HCT116 (cell line): Measurements from ENCODE around the gene AGPAT3. TPM values are rescaled to one million over a fixed set of nuclear protein-coding genes. Genes with fewer than 3 reads are reported as not detected.

Experiments used
- ATAC-seq: fragments of 200-7000 bp; cut with Tn5 transposase; 2 replicates; pipeline ENCODE4 v1.9.1; 2020; ENCODE audit warnings: mild to moderate bottlenecking, moderate library complexity
- BruUV-seq: library from RNA; stranded (reverse); fragments of 400-500 nt; replicated peaks from 2 replicates; lab custom pipeline; 2021; lab: Mats Ljungman, UMichigan
- CTCF ChIA-PET: fragments of 300-600 bp; sonication (Branson Sonifier 250); formaldehyde crosslinking; loops from one replicate; lab custom pipeline; 2021; ENCODE audit warnings: antibody characterized with exemption; lab: Charles Lee
- POLR2A ChIA-PET: fragments of 300-600, 350-600 bp; sonication (Branson Sonifier 250); formaldehyde crosslinking; loops from one replicate; lab custom pipeline; 2021; ENCODE audit warnings: antibody characterized with exemption; lab: Charles Lee
- RAD21 ChIA-PET, 2 experiments: fragments of 300-600 bp; sonication (Branson Sonifier 250); formaldehyde crosslinking; loops; one replicate each; lab custom pipeline; 2023; ENCODE audit warnings: low total read pairs in 2 of 2; ENCODE audit not compliant: uncharacterized antibody in 2 of 2, unreplicated experiment in 2 of 2, low non-redundant PET in 1 of 2; lab: Charles Lee
- DNase-seq: peaks from one replicate; pipeline ENCODE4 v3.0.0-alpha.2; 2010; ENCODE audit warnings: low read depth, low spot score
- H2AFZ ChIP-seq: fragments of 200-600 bp; shearing (Covaris generic), sonication (generic); 2 replicates; pipeline ENCODE4 v1.6.1; 2017; ENCODE audit warnings: low read depth, mixed run types, mixed read lengths, antibody characterized with exemption, low read length; ENCODE audit not compliant: poor library complexity, severe bottlenecking
- H3K27ac ChIP-seq: 2 replicates; pipeline ENCODE4 v1.5.1; 2012; ENCODE audit warnings: low read depth, low read length
- H3K27me3 ChIP-seq: fragments of 200-600 bp; sonication (generic); 2 replicates; pipeline ENCODE4 v1.6.1; 2016; ENCODE audit warnings: mixed run types, low read length, mixed read lengths; ENCODE audit not compliant: insufficient read depth
- H3K36me3 ChIP-seq, 2 experiments: fragments of 200-500 bp in 1 of 2; fragments of 200-600 bp in 1 of 2; sonication (Bioruptor generic) in 1 of 2; sonication (generic) in 1 of 2; 2 replicates each; pipeline versions ENCODE4 v1.5.1 to v1.6.1; 2014 to 2016; ENCODE audit warnings: low read length in 2 of 2, inconsistent platforms in 1 of 2, mixed read lengths in 1 of 2, mixed run types in 1 of 2; ENCODE audit not compliant: insufficient read depth in 2 of 2, control insufficient read depth in 1 of 2
- H3K4me1 ChIP-seq, 2 experiments: fragments of 200-600 bp in 1 of 2; sonication (generic) in 1 of 2; 2 replicates each; pipeline versions ENCODE4 v1.5.1 to v1.6.1; 2012 to 2017; ENCODE audit warnings: low read length in 2 of 2, inconsistent platforms in 1 of 2, mild to moderate bottlenecking in 1 of 2, mixed read lengths in 1 of 2, mixed run types in 1 of 2, moderate library complexity in 1 of 2; ENCODE audit not compliant: insufficient read depth in 2 of 2, control insufficient read depth in 1 of 2
- H3K4me2 ChIP-seq: fragments of 200-600 bp; sonication (generic); 2 replicates; pipeline ENCODE4 v1.6.1; 2017; ENCODE audit warnings: mixed run types, low read length, mixed read lengths
- H3K4me3 ChIP-seq, 2 experiments: fragments of 200-600 bp in 1 of 2; sonication (generic) in 1 of 2; replicated peaks in 1 of 2; 2 replicates each; pipeline ENCODE4 v1.5.1; 2011 to 2016; ENCODE audit warnings: low read length in 2 of 2, control low read depth in 1 of 2, low read depth in 1 of 2, mild to moderate bottlenecking in 1 of 2, mixed read lengths in 1 of 2, mixed run types in 1 of 2
- H3K79me2 ChIP-seq: fragments of 200-600 bp; sonication (generic); 2 replicates; pipeline ENCODE4 v1.6.1; 2017; ENCODE audit warnings: mild to moderate bottlenecking, mixed run types, low read length, moderate library complexity, mixed read lengths; ENCODE audit not compliant: insufficient read depth
- H3K9ac ChIP-seq: fragments of 200-600 bp; sonication (generic); 2 replicates; pipeline ENCODE4 v1.6.1; 2016; ENCODE audit warnings: low read length, mixed read lengths
- H3K9me2 ChIP-seq: fragments of 200-600 bp; sonication (generic), shearing (Covaris generic); 2 replicates; pipeline ENCODE4 v1.6.1; 2017; ENCODE audit warnings: mixed run types, mild to moderate bottlenecking, moderate library complexity; ENCODE audit not compliant: insufficient read depth
- H3K9me3 ChIP-seq, 2 experiments: fragments of 200-500 bp in 1 of 2; fragments of 200-600 bp in 1 of 2; sonication (Bioruptor generic) in 1 of 2; sonication (generic) in 1 of 2; 2 replicates each; pipeline ENCODE4 v1.6.1; 2014 to 2017; ENCODE audit warnings: low read length in 2 of 2, mixed read lengths in 2 of 2, inconsistent platforms in 1 of 2, low read depth in 1 of 2, mild to moderate bottlenecking in 1 of 2, mixed run types in 1 of 2, moderate library complexity in 1 of 2; ENCODE audit not compliant: control insufficient read depth in 1 of 2, insufficient read depth in 1 of 2
- H4K20me1 ChIP-seq: fragments of 200-600 bp; sonication (generic), shearing (Covaris generic); 2 replicates; pipeline ENCODE4 v1.6.1; 2017; ENCODE audit warnings: mixed run types, mild to moderate bottlenecking, moderate library complexity; ENCODE audit not compliant: insufficient read depth
- CBX3 ChIP-seq: IDR thresholded peaks from 2 replicates; pipeline ENCODE4 v1.6.1; 2012; ENCODE audit warnings: low read depth
- CEBPB ChIP-seq: IDR thresholded peaks from 2 replicates; pipeline ENCODE4 v1.6.1; 2012; ENCODE audit warnings: low read depth
- EGR1 ChIP-seq: IDR thresholded peaks from 2 replicates; pipeline ENCODE4 v1.6.1; 2012; ENCODE audit warnings: low read depth
- ELF1 ChIP-seq: IDR thresholded peaks from 2 replicates; pipeline ENCODE4 v1.6.1; 2012; ENCODE audit warnings: low read depth, borderline replicate concordance
- EZH2 ChIP-seq: fragments of 200-600 bp; sonication (generic); IDR thresholded peaks from 2 replicates; pipeline ENCODE4 v1.6.1; 2017; ENCODE audit warnings: antibody characterized with exemption, mixed run types
- EZH2phosphoT487 ChIP-seq: fragments of 200-600 bp; IDR thresholded peaks from 2 replicates; pipeline ENCODE4 v1.6.1; 2018; ENCODE audit warnings: antibody characterized with exemption, borderline replicate concordance
- FOSL1 ChIP-seq: IDR thresholded peaks from 2 replicates; pipeline ENCODE4 v1.6.1; 2012; ENCODE audit warnings: low read depth
- JUND ChIP-seq: IDR thresholded peaks from 2 replicates; pipeline ENCODE4 v1.6.1; 2012
- POLR2A ChIP-seq: IDR thresholded peaks from 2 replicates; pipeline ENCODE4 v1.7.0; 2011; ENCODE audit warnings: borderline replicate concordance; ENCODE audit not compliant: insufficient read depth, insufficient read length; ENCODE audit errors: extremely low read depth
- RAD21 ChIP-seq: IDR thresholded peaks from 2 replicates; pipeline ENCODE4 v1.6.1; 2012; ENCODE audit warnings: low read depth, mild to moderate bottlenecking
- SIN3A ChIP-seq: IDR thresholded peaks from 2 replicates; pipeline ENCODE4 v1.6.1; 2012; ENCODE audit warnings: low read depth
- SRF ChIP-seq: IDR thresholded peaks from 2 replicates; pipeline ENCODE4 v1.6.1; 2012; ENCODE audit warnings: low read depth
- TCF7L2 ChIP-seq: IDR thresholded peaks from 2 replicates; pipeline ENCODE4 v1.7.0; 2011; ENCODE audit warnings: borderline replicate concordance, inconsistent platforms; ENCODE audit not compliant: insufficient read depth, insufficient read length; ENCODE audit errors: extremely low read depth
- YY1 ChIP-seq: IDR thresholded peaks from 2 replicates; pipeline ENCODE4 v1.6.1; 2011; ENCODE audit warnings: low read length, low read depth, moderate library complexity, mild to moderate bottlenecking; ENCODE audit not compliant: insufficient replicate concordance; ENCODE audit errors: extremely low read depth
- ZFX ChIP-seq: fragments of 450-650 bp; IDR thresholded peaks from 2 replicates; pipeline ENCODE4 v1.6.1; 2017
- ZNF274 ChIP-seq: fragments of 200-500 bp; sonication (Bioruptor generic); IDR thresholded peaks from 2 replicates; pipeline ENCODE4 v1.6.1; 2014; ENCODE audit warnings: mild to moderate bottlenecking, low read depth, low read length, inconsistent platforms
- intact Hi-C: fragments of 100-400 bp; cut with micrococcal nuclease; formaldehyde crosslinking; loops from 2 replicates; pipeline ENCODE4 v1.10.0; 2022
- total RNA-seq: library from RNA; stranded (reverse); gene quantifications from one replicate; pipeline ENCODE4 v1.2.1, GENCODE V29; 2021; ENCODE audit not compliant: unreplicated experiment
- TF ChIP-seq, protein P1 (sequence below): IDR thresholded peaks from 2 replicates; pipeline ENCODE4 v1.6.1; 2012
- TF ChIP-seq, protein P2 (sequence below): IDR thresholded peaks from 2 replicates; pipeline ENCODE4 v1.6.1; 2012; ENCODE audit warnings: low read depth
- TF ChIP-seq, protein P3 (sequence below): IDR thresholded peaks from 2 replicates; pipeline ENCODE4 v1.6.1; 2012
- TF ChIP-seq, protein P4 (sequence below): IDR thresholded peaks from 2 replicates; pipeline ENCODE4 v1.6.1; 2011; ENCODE audit warnings: mild to moderate bottlenecking, low read length, moderate library complexity; ENCODE audit not compliant: insufficient replicate concordance; ENCODE audit errors: extremely low read depth

AGPAT3 gene
- total RNA-seq, 1 experiment from 2014 or later, result 54.1 TPM

DNA sequence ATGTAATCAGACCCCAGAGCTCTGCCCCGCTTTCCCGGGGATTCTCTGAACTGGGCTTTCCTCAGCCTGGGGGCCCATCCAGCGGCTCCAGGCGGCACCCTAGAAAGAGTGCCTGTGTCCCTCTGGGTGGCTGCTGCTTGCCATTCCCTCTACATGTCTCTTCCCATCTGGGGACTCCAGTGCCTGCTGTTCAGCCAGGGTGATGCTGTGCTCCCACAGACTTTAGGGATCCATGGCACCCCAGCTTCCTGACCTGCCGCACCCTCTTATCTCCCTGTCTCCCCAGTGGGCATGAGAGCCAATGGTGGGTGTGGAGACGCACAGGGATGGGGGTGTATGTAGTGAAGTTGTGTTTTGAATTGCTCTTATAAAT lies 163.2 kb downstream of the AGPAT3 start:
- H3K27ac ChIP-seq, result no peak overlapping the region
- RAD21 ChIA-PET, result no interaction called here
- BruUV-seq, result no TSS peak
- H3K4me3 ChIP-seq, result no peak overlapping the region
- no peak overlapping the region for H3K9ac ChIP-seq
- no peaks in the 10 kb centered on the region for H3K27me3 ChIP-seq
- no peak for DNase-seq
- H3K79me2 ChIP-seq, result peaks cover 95% of the 10 kb centered on the region
- no peaks in the 10 kb centered on the region; a peak in 1 of 4 replicates for H3K9me3 ChIP-seq
- TF ChIP-seq TCF7L2, result no peak
- no peak for TF ChIP-seq CEBPB
- no peak for TF ChIP-seq POLR2A
- no peak for TF ChIP-seq ZNF274
- no peak for TF ChIP-seq YY1
- no peak for TF ChIP-seq EZH2phosphoT487
- no peak for TF ChIP-seq RAD21
- TF ChIP-seq ZFX, result no peak
- TF ChIP-seq, protein P1, sequence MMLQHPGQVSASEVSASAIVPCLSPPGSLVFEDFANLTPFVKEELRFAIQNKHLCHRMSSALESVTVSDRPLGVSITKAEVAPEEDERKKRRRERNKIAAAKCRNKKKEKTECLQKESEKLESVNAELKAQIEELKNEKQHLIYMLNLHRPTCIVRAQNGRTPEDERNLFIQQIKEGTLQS, result no peak
- TF ChIP-seq, protein P2, sequence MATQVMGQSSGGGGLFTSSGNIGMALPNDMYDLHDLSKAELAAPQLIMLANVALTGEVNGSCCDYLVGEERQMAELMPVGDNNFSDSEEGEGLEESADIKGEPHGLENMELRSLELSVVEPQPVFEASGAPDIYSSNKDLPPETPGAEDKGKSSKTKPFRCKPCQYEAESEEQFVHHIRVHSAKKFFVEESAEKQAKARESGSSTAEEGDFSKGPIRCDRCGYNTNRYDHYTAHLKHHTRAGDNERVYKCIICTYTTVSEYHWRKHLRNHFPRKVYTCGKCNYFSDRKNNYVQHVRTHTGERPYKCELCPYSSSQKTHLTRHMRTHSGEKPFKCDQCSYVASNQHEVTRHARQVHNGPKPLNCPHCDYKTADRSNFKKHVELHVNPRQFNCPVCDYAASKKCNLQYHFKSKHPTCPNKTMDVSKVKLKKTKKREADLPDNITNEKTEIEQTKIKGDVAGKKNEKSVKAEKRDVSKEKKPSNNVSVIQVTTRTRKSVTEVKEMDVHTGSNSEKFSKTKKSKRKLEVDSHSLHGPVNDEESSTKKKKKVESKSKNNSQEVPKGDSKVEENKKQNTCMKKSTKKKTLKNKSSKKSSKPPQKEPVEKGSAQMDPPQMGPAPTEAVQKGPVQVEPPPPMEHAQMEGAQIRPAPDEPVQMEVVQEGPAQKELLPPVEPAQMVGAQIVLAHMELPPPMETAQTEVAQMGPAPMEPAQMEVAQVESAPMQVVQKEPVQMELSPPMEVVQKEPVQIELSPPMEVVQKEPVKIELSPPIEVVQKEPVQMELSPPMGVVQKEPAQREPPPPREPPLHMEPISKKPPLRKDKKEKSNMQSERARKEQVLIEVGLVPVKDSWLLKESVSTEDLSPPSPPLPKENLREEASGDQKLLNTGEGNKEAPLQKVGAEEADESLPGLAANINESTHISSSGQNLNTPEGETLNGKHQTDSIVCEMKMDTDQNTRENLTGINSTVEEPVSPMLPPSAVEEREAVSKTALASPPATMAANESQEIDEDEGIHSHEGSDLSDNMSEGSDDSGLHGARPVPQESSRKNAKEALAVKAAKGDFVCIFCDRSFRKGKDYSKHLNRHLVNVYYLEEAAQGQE, result no peak
- no peak for TF ChIP-seq JUND
- no peak for TF ChIP-seq ELF1
- TF ChIP-seq EGR1, result no peak
- TF ChIP-seq FOSL1, result no peak
- TF ChIP-seq, protein P3, sequence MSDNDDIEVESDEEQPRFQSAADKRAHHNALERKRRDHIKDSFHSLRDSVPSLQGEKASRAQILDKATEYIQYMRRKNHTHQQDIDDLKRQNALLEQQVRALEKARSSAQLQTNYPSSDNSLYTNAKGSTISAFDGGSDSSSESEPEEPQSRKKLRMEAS, result no peak
- no peak for TF ChIP-seq EZH2
- no peak for TF ChIP-seq CBX3
- TF ChIP-seq SRF, result no peak
- TF ChIP-seq, protein P4, sequence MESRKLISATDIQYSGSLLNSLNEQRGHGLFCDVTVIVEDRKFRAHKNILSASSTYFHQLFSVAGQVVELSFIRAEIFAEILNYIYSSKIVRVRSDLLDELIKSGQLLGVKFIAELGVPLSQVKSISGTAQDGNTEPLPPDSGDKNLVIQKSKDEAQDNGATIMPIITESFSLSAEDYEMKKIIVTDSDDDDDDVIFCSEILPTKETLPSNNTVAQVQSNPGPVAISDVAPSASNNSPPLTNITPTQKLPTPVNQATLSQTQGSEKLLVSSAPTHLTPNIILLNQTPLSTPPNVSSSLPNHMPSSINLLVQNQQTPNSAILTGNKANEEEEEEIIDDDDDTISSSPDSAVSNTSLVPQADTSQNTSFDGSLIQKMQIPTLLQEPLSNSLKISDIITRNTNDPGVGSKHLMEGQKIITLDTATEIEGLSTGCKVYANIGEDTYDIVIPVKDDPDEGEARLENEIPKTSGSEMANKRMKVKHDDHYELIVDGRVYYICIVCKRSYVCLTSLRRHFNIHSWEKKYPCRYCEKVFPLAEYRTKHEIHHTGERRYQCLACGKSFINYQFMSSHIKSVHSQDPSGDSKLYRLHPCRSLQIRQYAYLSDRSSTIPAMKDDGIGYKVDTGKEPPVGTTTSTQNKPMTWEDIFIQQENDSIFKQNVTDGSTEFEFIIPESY, result no peak
- TF ChIP-seq SIN3A, result no peak
- TF ChIP-seq, all 23 proteins: peak for 0
- ChIA-PET POLR2A (no interaction called here), CTCF (no interaction called here)
- intact Hi-C loops, result no loop called here
- Histone ChIP-seq H3K4me1 (no peaks in the 10 kb centered on the region), H3K4me2 (no peak overlapping the region), H3K36me3 (peaks cover 2 to 8% of the 10 kb centered on the region in 2 experiments; a peak in 2 of 4 replicates), H2AFZ (no peak overlapping the region), H3K9me2 (no peaks in the 10 kb centered on the region; the same call in 1 of the 2 replicates), H4K20me1 (0 out of 2 replicates have a peak, but pooled peaks cover 6% of the 10 kb centered on the region)
- ATAC-seq, result no peak
